Chondrocyte (in vitro differentiated cells): ENCODE data around the gene AHNAK. TPM values are rescaled to one million over a fixed set of nuclear protein-coding genes. Genes with fewer than 3 reads are reported as not detected.
A peak's percentile ranks its signal among the peaks of the same experiment; 100 is the strongest.

ENCODE experiments used
- DNase-seq: peaks from one replicate; pipeline ENCODE4 v3.0.0; 2021; ENCODE audit warnings: mixed read lengths, low spot score
- H3K27ac Mint-ChIP-seq: one replicate; pipeline ENCODE4 v1.8.0; 2021; ENCODE audit warnings: mild to moderate bottlenecking, moderate library complexity, mixed read lengths; ENCODE audit not compliant: unreplicated experiment
- H3K27me3 Mint-ChIP-seq: 2 replicates; pipeline ENCODE4 v1.8.0; 2021; ENCODE audit warnings: low read depth, mixed read lengths
- H3K36me3 Mint-ChIP-seq: 2 replicates; pipeline ENCODE4 v1.8.0; 2021; ENCODE audit warnings: low read depth, mixed read lengths
- H3K4me1 Mint-ChIP-seq: 2 replicates; pipeline ENCODE4 v1.8.0; 2021; ENCODE audit warnings: low read depth, mild to moderate bottlenecking, mixed read lengths
- H3K4me3 Mint-ChIP-seq: one replicate; pipeline ENCODE4 v1.8.0; 2021; ENCODE audit warnings: mild to moderate bottlenecking, moderate library complexity, mixed read lengths; ENCODE audit not compliant: unreplicated experiment
- H3K9me3 Mint-ChIP-seq: 2 replicates; pipeline ENCODE4 v1.8.0; 2021; ENCODE audit warnings: low read depth, mixed read lengths
- CTCF ChIP-seq: fragments of 200-600 bp; sonication (generic); IDR thresholded peaks from 2 replicates; pipeline ENCODE4 v1.5.0; 2021; ENCODE audit warnings: antibody characterized with exemption, mild to moderate bottlenecking, moderate library complexity
- total RNA-seq: library from RNA; stranded (reverse); gene quantifications from 3 replicates; pipeline ENCODE4 v1.2.1, GENCODE V29; 2021

AHNAK gene
- total RNA-seq, 1 donor from 2014 or later: 514 TPM

GRCh38 chr11:62513626-62514025, 33.0 kb downstream of the AHNAK start:
- no peak for TF ChIP-seq CTCF

GRCh38 chr11:62512961-62513360, 33.6 kb downstream of the AHNAK start:
- DNase-seq: no peak
- peaks cover 14% of the 10 kb centered on the region for H3K36me3 Mint-ChIP-seq
- no peaks in the 10 kb centered on the region for H3K9me3 Mint-ChIP-seq
- H3K4me1 Mint-ChIP-seq: peaks cover 20% of the 10 kb centered on the region
- no peak for TF ChIP-seq CTCF
- H3K4me3 Mint-ChIP-seq: no peak overlapping the region
- no peaks in the 10 kb centered on the region for H3K27me3 Mint-ChIP-seq
- no peak overlapping the region for H3K27ac Mint-ChIP-seq

More at GRCh38 chr11:62513626-62514025, 33.0 kb downstream of the AHNAK start:
- Mint-ChIP-seq H3K27ac (no peak overlapping the region), H3K4me3 (no peak overlapping the region), H3K9me3 (no peaks in the 10 kb centered on the region), H3K36me3 (peaks cover 17% of the 10 kb centered on the region), H3K4me1 (peaks cover 14% of the 10 kb centered on the region), H3K27me3 (no peaks in the 10 kb centered on the region)
- DNase-seq: no peak

GRCh38 chr11:62508336-62509058, 38.1 kb downstream of the AHNAK start:
- no peaks in the 10 kb centered on the region for H3K9me3 Mint-ChIP-seq
- DNase-seq: no peak
- no peaks in the 10 kb centered on the region for H3K36me3 Mint-ChIP-seq
- H3K27ac Mint-ChIP-seq: peak overlapping the region; percentile 87
- H3K4me1 Mint-ChIP-seq: peaks cover 28% of the 10 kb centered on the region
- peak; percentile 79 for TF ChIP-seq CTCF
- peak overlapping the region; percentile 40 for H3K4me3 Mint-ChIP-seq
- H3K27me3 Mint-ChIP-seq: no peaks in the 10 kb centered on the region

- H3K27ac Mint-ChIP-seq: no peak overlapping the region
Observed at GRCh38 chr11:62507125-62507422, 39.5 kb downstream of the AHNAK start.

GRCh38 chr11:62506413-62507124, 40.0 kb downstream of the AHNAK start:
- H3K27me3 Mint-ChIP-seq: no peaks in the 10 kb centered on the region
- H3K4me1 Mint-ChIP-seq: peaks cover 31% of the 10 kb centered on the region
- no peaks in the 10 kb centered on the region for H3K9me3 Mint-ChIP-seq
- H3K4me3 Mint-ChIP-seq: no peak overlapping the region
- H3K27ac Mint-ChIP-seq: no peak overlapping the region
- no peak for TF ChIP-seq CTCF
- DNase-seq: no peak
- no peaks in the 10 kb centered on the region for H3K36me3 Mint-ChIP-seq

More at GRCh38 chr11:62507125-62507422, 39.5 kb downstream of the AHNAK start:
- Mint-ChIP-seq H3K36me3 (no peaks in the 10 kb centered on the region), H3K27me3 (no peaks in the 10 kb centered on the region), H3K4me1 (peaks cover 28% of the 10 kb centered on the region), H3K9me3 (no peaks in the 10 kb centered on the region), H3K4me3 (no peak overlapping the region)
- TF ChIP-seq CTCF: no peak
- no peak for DNase-seq
